ENCODE measurements around the gene ELMO1.

ELMO1 gene

GRCh38 chr7:37033141-37033540, 415.5 kb downstream of the ELMO1 start:
- DNase-seq (ENCODE audit: extremely low spot score): no peak
- POLR2A ChIA-PET: no interaction called here
- CTCF ChIA-PET: interaction anchor here (0.6 kb wide), 1 partner anchor 45 kb away, joined by 3 read pairs; no protein-coding TSS in a partner anchor
- TF ChIP-seq ZNF384 (IDR thresholded peaks at IDR 0.05) (no peak), BHLHE40 (IDR thresholded peaks at IDR 0.05; ENCODE audit: borderline replicate concordance) (no peak), NFRKB (IDR thresholded peaks at IDR 0.05) (no peak), SP1 (IDR thresholded peaks at IDR 0.05) (no peak)

DNA sequence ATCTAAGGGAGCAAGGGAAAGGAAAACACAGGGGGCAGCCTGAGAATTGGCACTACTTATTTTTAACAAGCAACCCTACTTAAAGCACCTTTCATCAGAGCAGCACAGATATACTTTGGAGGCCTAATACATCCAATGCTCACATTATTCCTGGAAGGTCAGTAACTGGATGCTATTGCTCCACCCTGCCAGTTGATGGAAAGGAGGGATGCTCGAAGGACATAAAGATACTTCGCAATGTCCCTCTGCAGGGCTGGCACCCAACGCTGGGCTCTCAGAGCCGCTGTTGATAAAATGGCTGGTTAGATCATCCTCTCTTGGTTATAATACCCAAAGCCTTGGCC, 416.4 kb downstream of the ELMO1 start:
- TF ChIP-seq HDGF (IDR thresholded peaks at IDR 0.05; ENCODE audit: borderline replicate concordance): no peak
- TF ChIP-seq ARNT (IDR thresholded peaks at IDR 0.05): no peak
- TF ChIP-seq PKNOX1 (IDR thresholded peaks at IDR 0.05): no peak
- TF ChIP-seq ELF4 (IDR thresholded peaks at IDR 0.05): no peak
- TF ChIP-seq SP1 (IDR thresholded peaks at IDR 0.05): no peak
- TF ChIP-seq LEF1 (IDR thresholded peaks at IDR 0.05; ENCODE audit: borderline replicate concordance): no peak
- TF ChIP-seq FOXA1 (IDR thresholded peaks at IDR 0.05): no peak
- no peak for TF ChIP-seq FOXK2 (IDR thresholded peaks at IDR 0.05)
- TF ChIP-seq NFRKB (IDR thresholded peaks at IDR 0.05): no peak
- no peak for TF ChIP-seq FOXM1 (IDR thresholded peaks at IDR 0.05; ENCODE audit: borderline replicate concordance)
- no peak for TF ChIP-seq L3MBTL2 (conservative IDR thresholded peaks at IDR 0.05)
- DNase-seq (ENCODE audit: extremely low spot score): no peak
- POLR2A ChIA-PET: no interaction called here

DNA sequence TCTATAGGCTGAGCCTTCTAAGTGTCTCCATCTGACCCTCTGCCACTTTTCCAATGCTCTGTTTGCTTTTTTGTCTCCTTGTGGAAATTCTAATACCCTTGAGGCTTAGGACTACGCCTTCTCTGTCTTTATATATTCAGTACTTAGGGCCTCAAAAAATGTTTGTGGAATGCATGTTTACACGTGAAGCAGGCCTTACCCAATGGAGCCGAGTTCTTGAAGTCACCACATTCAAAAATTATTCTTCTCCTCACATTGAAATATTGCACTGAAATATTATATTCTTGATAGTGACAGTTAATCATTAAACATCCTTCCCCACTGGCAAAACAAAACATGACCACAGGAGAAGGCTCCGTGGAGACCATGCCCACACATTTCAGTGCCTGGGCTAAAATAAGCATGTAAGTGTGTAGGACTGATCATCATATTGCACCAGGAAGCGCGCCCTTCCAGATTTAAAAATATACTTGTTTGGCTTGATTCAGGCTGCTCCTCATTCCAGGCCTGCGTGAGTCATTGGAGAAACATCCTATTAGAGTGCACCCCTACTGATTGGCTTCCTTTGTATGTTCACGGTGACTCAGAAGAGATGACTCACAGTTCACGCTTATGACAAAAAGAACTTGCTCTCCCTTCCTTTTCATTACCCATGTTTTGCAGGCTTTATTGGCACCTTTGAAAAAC, 416.9 kb downstream of the ELMO1 start:
- DNase-seq (ENCODE audit: extremely low spot score): peak; percentile 49
- TF ChIP-seq PKNOX1 (IDR thresholded peaks at IDR 0.05): no peak
- TF ChIP-seq ELF4 (IDR thresholded peaks at IDR 0.05): no peak
- no peak for TF ChIP-seq HDGF (IDR thresholded peaks at IDR 0.05; ENCODE audit: borderline replicate concordance)
- no peak for TF ChIP-seq ARNT (IDR thresholded peaks at IDR 0.05)
- no peak for TF ChIP-seq TARDBP (IDR thresholded peaks at IDR 0.05)
- TF ChIP-seq FOXM1 (IDR thresholded peaks at IDR 0.05; ENCODE audit: borderline replicate concordance): no peak
- TF ChIP-seq ZNF384 (IDR thresholded peaks at IDR 0.05): no peak
- TF ChIP-seq FOXK2 (IDR thresholded peaks at IDR 0.05): no peak
- TF ChIP-seq SP1 (IDR thresholded peaks at IDR 0.05): no peak
- no peak for TF ChIP-seq LEF1 (IDR thresholded peaks at IDR 0.05; ENCODE audit: borderline replicate concordance)
- no peak for TF ChIP-seq CTBP1 (IDR thresholded peaks at IDR 0.05; ENCODE audit: borderline replicate concordance)
- no peak for TF ChIP-seq L3MBTL2 (conservative IDR thresholded peaks at IDR 0.05)
- no peak for TF ChIP-seq FOXA1 (IDR thresholded peaks at IDR 0.05)
- TF ChIP-seq NFRKB (IDR thresholded peaks at IDR 0.05): no peak
- CTCF ChIA-PET: no interaction called here
- POLR2A ChIA-PET: no interaction called here

More for the DNA sequence above, 416.4 kb downstream of the ELMO1 start:
- CTCF ChIA-PET: no interaction called here

GRCh38 chr7:37028909-37029440, 419.7 kb downstream of the ELMO1 start:
- DNase-seq (ENCODE audit: extremely low spot score): no peak
- TF ChIP-seq ZNF384 (IDR thresholded peaks at IDR 0.05): no peak
- TF ChIP-seq NFRKB (IDR thresholded peaks at IDR 0.05): no peak
- TF ChIP-seq LEF1 (IDR thresholded peaks at IDR 0.05; ENCODE audit: borderline replicate concordance): no peak
- no peak for TF ChIP-seq ARNT (IDR thresholded peaks at IDR 0.05)
- no peak for TF ChIP-seq HDGF (IDR thresholded peaks at IDR 0.05; ENCODE audit: borderline replicate concordance)
- no peak for TF ChIP-seq TARDBP (IDR thresholded peaks at IDR 0.05)
- no peak for TF ChIP-seq PKNOX1 (IDR thresholded peaks at IDR 0.05)
- TF ChIP-seq L3MBTL2 (conservative IDR thresholded peaks at IDR 0.05): no peak
- TF ChIP-seq FOXM1 (IDR thresholded peaks at IDR 0.05; ENCODE audit: borderline replicate concordance): no peak
- TF ChIP-seq CTBP1 (IDR thresholded peaks at IDR 0.05; ENCODE audit: borderline replicate concordance): no peak
- TF ChIP-seq SP1 (IDR thresholded peaks at IDR 0.05): no peak
- no peak for TF ChIP-seq SUZ12 (IDR thresholded peaks at IDR 0.05)
- TF ChIP-seq ELF4 (IDR thresholded peaks at IDR 0.05): no peak
- no peak for TF ChIP-seq BHLHE40 (IDR thresholded peaks at IDR 0.05; ENCODE audit: borderline replicate concordance)
- no peak for TF ChIP-seq FOXK2 (IDR thresholded peaks at IDR 0.05)
- no peak for TF ChIP-seq FOXA1 (IDR thresholded peaks at IDR 0.05)
- POLR2A ChIA-PET: no interaction called here
- CTCF ChIA-PET: no interaction called here

DNA sequence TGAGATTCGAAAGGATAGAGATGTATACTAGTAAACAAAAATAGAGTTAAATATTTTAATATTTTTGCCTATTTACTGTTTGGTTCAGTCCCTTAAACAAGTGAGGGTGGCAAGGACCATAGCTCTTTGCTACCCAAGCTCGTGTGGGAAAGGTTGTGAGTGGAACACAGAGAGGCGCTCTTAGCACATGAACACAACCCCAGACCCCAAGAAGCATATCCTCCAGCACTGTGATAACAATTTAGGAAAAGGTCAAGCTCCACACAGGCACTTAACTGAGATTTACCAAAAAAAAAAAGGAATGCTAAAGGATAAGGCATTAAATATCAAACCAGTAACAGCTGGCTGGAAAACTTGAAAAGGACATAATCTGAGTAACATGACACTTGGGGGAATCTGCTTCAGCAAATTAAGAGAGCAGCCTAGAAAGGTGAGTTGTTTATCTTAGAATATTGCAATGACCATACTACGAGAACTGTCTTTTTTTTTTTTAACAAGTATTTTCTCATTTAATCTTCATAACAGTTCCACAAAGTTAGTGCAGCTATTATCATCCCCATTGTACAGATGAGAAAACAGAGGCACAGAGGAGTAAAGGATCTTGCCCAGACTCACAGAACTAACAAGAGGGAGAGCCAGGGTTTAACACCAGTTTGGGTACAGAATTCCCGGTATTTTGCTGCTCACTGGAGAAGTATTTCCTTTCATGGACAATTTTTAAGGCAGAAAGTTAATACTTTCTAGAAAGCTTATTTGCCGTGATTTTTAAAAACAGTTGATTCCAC, 420.9 kb downstream of the ELMO1 start:
- TF ChIP-seq ZNF384 (IDR thresholded peaks at IDR 0.05) (no peak), L3MBTL2 (conservative IDR thresholded peaks at IDR 0.05) (no peak), ARNT (IDR thresholded peaks at IDR 0.05) (no peak), SUZ12 (IDR thresholded peaks at IDR 0.05) (no peak), CTBP1 (IDR thresholded peaks at IDR 0.05; ENCODE audit: borderline replicate concordance) (no peak), FOXM1 (IDR thresholded peaks at IDR 0.05; ENCODE audit: borderline replicate concordance) (no peak), FOXK2 (IDR thresholded peaks at IDR 0.05) (no peak), BHLHE40 (IDR thresholded peaks at IDR 0.05; ENCODE audit: borderline replicate concordance) (no peak), LEF1 (IDR thresholded peaks at IDR 0.05; ENCODE audit: borderline replicate concordance) (no peak), ELF4 (IDR thresholded peaks at IDR 0.05) (no peak), SP1 (IDR thresholded peaks at IDR 0.05) (no peak), TARDBP (IDR thresholded peaks at IDR 0.05) (no peak), FOXA1 (IDR thresholded peaks at IDR 0.05) (no peak), NFRKB (IDR thresholded peaks at IDR 0.05) (no peak), HDGF (IDR thresholded peaks at IDR 0.05; ENCODE audit: borderline replicate concordance) (no peak), PKNOX1 (IDR thresholded peaks at IDR 0.05) (no peak)
- CTCF ChIA-PET: interaction anchor here (0.7 to 1.8 kb wide), 4 partner anchors 154 to 551 kb away, joined by 3 to 16 read pairs (median 4); no protein-coding TSS in a partner anchor
- no peak for DNase-seq (ENCODE audit: extremely low spot score)
- POLR2A ChIA-PET: no interaction called here
